ENCODE results near the gene SLC13A2. TPM values are rescaled to one million over a fixed set of nuclear protein-coding genes. Genes with fewer than 3 reads are reported as not detected.

SLC13A2 gene
- total RNA-seq, 1 donor from 2014 or later: not detected

GRCh38 chr17:28524476-28525424 is 51.3 kb downstream of the SLC13A2 start:
- peak overlapping the region; percentile 82 for H3K27ac Mint-ChIP-seq (ENCODE audit: unreplicated experiment)
- H3K9me3 Mint-ChIP-seq (ENCODE audit: unreplicated experiment): no peaks in the 10 kb centered on the region
- no peaks in the 10 kb centered on the region for H3K27me3 Mint-ChIP-seq (ENCODE audit: unreplicated experiment)
- no peaks in the 10 kb centered on the region for H3K36me3 Mint-ChIP-seq (ENCODE audit: unreplicated experiment)
- H3K4me3 Mint-ChIP-seq (ENCODE audit: unreplicated experiment): no peak overlapping the region
- no peak for DNase-seq (ENCODE audit: extremely low spot score, unreplicated experiment)
- H3K4me1 Mint-ChIP-seq (ENCODE audit: unreplicated experiment): peaks cover 33% of the 10 kb centered on the region
- TF ChIP-seq CTCF (IDR thresholded peaks at IDR 0.05): no peak

- Mint-ChIP-seq H3K4me3 (ENCODE audit: unreplicated experiment) (no peak overlapping the region), H3K27me3 (ENCODE audit: unreplicated experiment) (no peaks in the 10 kb centered on the region), H3K27ac (ENCODE audit: unreplicated experiment) (no peak overlapping the region), H3K4me1 (ENCODE audit: unreplicated experiment) (peaks cover 33% of the 10 kb centered on the region), H3K9me3 (ENCODE audit: unreplicated experiment) (no peaks in the 10 kb centered on the region), H3K36me3 (ENCODE audit: unreplicated experiment) (no peaks in the 10 kb centered on the region)
- DNase-seq (ENCODE audit: extremely low spot score, unreplicated experiment): no peak
- no peak for TF ChIP-seq CTCF (IDR thresholded peaks at IDR 0.05)
These were observed 52.9 kb downstream of the SLC13A2 start for GRCh38 chr17:28526381-28526780.

- Mint-ChIP-seq H3K4me1 (ENCODE audit: unreplicated experiment) (peaks cover 31% of the 10 kb centered on the region), H3K4me3 (ENCODE audit: unreplicated experiment) (no peak overlapping the region), H3K27me3 (ENCODE audit: unreplicated experiment) (no peaks in the 10 kb centered on the region), H3K27ac (ENCODE audit: unreplicated experiment) (no peak overlapping the region), H3K9me3 (ENCODE audit: unreplicated experiment) (no peaks in the 10 kb centered on the region), H3K36me3 (ENCODE audit: unreplicated experiment) (no peaks in the 10 kb centered on the region)
- no peak for TF ChIP-seq CTCF (IDR thresholded peaks at IDR 0.05)
- DNase-seq (ENCODE audit: extremely low spot score, unreplicated experiment): no peak
These were observed 53.8 kb downstream of the SLC13A2 start for GRCh38 chr17:28527181-28527681.

DNA sequence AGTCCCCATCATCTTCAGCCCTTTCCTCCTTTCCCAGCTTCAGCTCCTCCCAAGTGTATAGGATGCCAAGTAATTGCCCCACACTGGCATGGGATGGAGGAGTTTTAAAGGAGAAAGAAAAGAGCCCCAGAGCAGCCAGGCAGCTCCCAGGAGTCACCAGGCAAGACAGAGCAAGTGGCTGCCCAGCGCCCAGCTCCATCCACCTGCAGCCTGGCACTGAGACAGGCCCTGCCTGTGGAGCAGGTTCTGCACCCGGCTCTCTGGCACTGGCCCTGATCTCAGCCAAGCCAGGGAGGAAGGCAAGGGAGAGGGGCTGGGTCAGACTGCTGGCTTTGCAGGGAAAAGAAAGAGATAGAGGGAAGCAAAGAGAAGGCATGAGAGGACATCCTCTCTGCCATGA is 54.4 kb downstream of the SLC13A2 start:
- H3K27ac Mint-ChIP-seq (ENCODE audit: unreplicated experiment): no peak overlapping the region
- no peak for DNase-seq (ENCODE audit: extremely low spot score, unreplicated experiment)
- peaks cover 35% of the 10 kb centered on the region for H3K4me1 Mint-ChIP-seq (ENCODE audit: unreplicated experiment)
- H3K36me3 Mint-ChIP-seq (ENCODE audit: unreplicated experiment): no peaks in the 10 kb centered on the region
- no peak overlapping the region for H3K4me3 Mint-ChIP-seq (ENCODE audit: unreplicated experiment)
- no peaks in the 10 kb centered on the region for H3K9me3 Mint-ChIP-seq (ENCODE audit: unreplicated experiment)
- no peak for TF ChIP-seq CTCF (IDR thresholded peaks at IDR 0.05)
- no peaks in the 10 kb centered on the region for H3K27me3 Mint-ChIP-seq (ENCODE audit: unreplicated experiment)

DNA sequence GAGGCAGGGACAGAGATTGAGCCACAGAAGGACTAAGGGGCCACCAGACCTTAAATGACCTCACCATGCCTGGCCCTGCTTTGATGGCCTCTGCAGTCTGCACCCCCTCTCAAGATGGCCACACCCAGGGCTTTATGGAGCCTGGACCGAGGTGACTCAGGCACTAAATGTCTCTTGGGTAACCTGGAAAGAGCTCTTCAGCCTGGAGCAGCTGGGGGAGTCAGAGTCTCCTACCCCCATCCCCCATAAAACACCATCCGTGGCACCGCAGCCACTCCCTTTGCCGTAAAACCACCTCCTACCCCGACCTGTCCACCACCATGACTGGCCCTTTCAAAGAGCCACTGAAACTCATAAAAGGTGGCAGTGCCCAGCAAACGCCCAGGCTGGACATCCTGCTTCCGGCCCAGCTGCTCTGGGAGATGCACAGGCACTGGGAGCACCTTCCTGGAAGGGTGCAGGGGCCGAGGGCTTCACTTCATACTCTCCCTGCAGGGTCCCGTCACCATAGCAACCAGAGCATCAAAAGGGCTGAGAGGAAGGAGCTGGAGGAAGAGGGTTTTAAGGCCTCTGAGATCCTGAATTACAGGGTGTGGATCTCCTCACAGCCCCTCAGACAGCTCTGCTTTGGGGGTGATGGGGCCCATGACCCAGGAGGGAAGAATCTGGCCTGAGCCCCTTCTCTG is 55.0 kb downstream of the SLC13A2 start:
- no peak for DNase-seq (ENCODE audit: extremely low spot score, unreplicated experiment)
- Mint-ChIP-seq H3K27me3 (ENCODE audit: unreplicated experiment) (no peaks in the 10 kb centered on the region), H3K4me3 (ENCODE audit: unreplicated experiment) (no peak overlapping the region), H3K9me3 (ENCODE audit: unreplicated experiment) (no peaks in the 10 kb centered on the region), H3K4me1 (ENCODE audit: unreplicated experiment) (peaks cover 40% of the 10 kb centered on the region), H3K36me3 (ENCODE audit: unreplicated experiment) (no peaks in the 10 kb centered on the region), H3K27ac (ENCODE audit: unreplicated experiment) (no peak overlapping the region)
- TF ChIP-seq CTCF (IDR thresholded peaks at IDR 0.05): no peak

Measured in osteocyte (in vitro differentiated cells).